ENCODE data around the gene TAGLN3.

DNA sequence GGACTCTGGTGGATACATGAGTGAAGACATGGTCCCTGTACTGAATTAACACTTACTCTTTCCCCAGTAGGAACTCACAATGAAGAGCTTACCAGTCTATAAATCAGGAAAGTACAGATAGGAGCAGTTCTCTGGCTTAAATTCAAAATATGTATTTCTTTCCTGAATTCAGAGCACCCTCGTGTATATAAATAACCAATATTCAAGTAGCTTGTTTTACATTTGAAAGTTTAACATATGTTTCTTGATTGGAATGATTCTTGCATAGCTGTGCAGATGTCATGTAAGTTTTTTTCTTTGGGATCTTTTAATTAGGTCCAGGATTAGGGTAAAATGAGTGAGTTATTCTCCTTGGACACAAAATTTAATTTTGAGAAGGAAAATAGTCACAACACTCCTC lies 21.0 kb downstream of the TAGLN3 start:
- TF ChIP-seq CTCF (IDR thresholded peaks at IDR 0.05) = no peak
- no peak for TF ChIP-seq POLR2AphosphoS5 (IDR thresholded peaks at IDR 0.05; ENCODE audit: low read depth, low read length)
- no peak for TF ChIP-seq REST (IDR thresholded peaks at IDR 0.05; ENCODE audit: insufficient read depth in 1 of 2, low read depth in 2 of 2, low read length in 1 of 2)
